GM19043 (cell line): Measurements from ENCODE around the gene NLRP12.
"Not testable (repeated sequence)": the region's sequence is repeated elsewhere in the genome, so short reads cannot be mapped to it uniquely, and the experiment has no call there.

Experiments
- ATAC-seq: cut with Tn5 transposase; IDR thresholded peaks from one replicate; pipeline ENCODE4 v1.9.1; 2021; ENCODE audit warnings: low read depth; ENCODE audit not compliant: unreplicated experiment

NLRP12 gene

DNA sequence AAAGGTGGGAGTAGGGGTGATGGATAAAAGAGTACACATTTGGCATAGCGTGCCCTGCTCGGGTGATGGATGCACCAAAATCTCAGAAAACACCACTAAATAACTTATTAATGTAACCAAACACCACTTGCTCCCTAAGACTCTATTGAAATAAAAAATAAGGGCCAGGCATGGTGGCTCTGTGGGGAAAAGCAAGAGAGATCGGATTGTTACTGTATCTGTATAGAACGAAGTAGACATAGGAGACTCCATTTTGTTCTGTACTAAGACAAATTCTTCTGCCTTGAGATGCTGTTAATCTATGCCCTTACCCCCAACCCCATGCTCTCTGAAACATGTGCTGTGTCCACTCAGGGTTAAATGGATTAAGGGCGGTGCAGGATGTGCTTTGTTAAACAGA is 14.3 kb upstream of the NLRP12 start:
- ATAC-seq = not testable (repeated sequence)

DNA sequence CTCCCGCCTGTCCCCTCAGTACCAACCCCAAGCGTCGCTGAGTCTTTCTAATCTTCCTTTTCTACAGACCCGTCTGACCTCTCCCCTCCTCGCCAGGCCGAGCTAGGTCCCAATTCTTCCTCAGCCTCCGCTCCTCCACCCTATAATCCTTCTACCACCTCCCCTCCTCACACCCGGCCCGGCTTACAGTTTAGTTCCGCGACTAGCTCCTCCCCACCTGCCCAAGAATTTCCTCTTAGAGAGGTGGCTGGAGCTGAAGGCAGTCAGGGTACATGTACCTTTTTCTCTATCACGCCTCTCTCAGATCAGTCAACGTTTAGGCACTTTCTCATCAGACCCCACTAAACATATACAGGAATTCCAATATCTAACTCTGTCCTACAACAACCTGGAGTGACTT is 8.7 kb upstream of the NLRP12 start:
- ATAC-seq = not testable (repeated sequence)

DNA sequence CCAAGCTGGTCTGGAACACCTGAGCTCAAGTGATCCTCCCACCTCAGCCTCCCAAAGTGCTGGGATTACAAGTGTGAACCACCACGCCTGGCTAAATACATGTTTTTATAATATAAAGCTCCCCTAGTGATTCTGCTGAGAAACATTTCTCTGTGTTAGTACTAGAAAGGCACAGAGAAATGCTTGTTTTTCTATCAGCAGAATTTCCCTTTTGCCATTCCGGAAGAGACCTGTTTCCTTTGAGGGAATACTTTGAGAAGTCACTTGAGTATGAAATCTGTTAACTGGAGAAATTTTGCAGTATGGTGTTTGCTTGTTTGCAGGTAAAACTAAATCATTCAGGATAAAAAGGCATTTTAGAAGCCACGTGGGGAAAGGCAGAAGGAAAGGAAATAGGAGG is 4.4 kb upstream of the NLRP12 start:
- ATAC-seq = no peak

DNA sequence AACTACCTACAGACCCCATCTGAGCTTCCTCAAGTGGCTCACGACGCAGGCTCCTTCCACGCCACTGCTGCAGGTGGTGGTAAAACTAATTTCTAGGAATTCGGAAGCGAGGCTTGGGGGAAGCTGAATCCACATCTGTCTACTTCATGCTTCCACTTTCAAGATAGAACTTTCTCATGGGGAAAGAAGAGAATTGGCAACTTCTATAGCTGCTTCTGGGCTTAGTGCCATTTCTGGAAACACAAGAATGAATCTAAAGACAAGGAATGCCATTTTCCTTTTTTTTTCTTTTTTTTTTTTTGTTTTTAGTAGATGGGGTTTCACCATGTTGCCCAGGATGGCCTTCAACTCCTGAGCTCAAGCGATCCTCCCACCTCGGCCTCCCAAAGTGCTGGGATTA is 2.8 kb upstream of the NLRP12 start:
- no peak for ATAC-seq

DNA sequence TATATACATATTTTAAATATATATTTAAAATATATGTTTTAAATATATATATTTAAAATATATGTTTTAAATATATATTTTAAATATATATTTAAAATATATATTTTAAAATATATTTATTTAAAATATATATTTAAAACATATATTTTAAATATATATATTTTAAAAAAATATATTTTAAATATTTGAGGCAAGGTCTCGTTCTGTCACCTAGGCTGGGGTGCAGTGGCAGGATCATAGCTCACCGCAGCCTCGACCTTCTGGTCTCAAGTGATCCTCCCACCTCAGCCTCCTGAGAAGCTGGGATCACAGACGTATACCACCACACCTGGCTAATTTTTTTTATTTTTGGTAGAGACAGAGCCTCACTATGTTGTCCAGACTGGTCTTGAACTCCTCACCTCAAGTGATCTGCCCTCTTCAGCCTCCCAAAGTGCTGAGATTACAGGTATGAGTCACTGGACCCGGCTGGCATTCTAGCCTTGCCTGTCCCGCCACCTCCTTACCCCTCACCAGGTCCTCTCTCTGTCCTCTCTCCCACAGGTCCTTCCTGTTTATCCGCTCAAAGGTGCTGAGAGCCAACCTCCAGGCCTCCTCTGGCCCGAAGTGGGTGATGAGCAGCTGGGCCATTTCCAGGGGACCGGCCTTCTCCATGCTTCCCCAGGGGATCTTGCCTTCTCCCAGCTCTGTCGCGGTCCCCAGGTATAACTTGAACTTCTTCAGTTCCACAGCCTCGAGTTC is 564 bp downstream of the NLRP12 start:
- no peak for ATAC-seq

DNA sequence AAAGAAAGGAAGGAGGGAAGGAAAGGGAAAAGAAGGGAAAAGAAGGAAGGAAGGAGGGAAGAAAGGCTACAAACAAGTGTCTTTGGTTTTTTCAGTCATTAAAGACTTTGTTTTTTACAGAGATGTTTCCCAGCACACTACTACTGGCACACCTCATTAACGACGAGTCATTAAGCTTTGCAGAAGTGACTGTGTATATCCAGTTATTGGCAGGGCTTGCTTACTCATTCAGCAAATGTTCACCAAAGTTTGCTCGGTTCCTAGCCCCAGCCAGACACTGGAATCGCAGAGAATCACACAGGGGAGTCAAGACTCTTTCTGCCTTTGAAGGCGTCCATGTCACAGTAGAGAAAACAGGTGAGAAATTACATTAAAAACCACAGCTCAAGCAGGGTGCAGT is 4.3 kb downstream of the NLRP12 start:
- no peak for ATAC-seq

DNA sequence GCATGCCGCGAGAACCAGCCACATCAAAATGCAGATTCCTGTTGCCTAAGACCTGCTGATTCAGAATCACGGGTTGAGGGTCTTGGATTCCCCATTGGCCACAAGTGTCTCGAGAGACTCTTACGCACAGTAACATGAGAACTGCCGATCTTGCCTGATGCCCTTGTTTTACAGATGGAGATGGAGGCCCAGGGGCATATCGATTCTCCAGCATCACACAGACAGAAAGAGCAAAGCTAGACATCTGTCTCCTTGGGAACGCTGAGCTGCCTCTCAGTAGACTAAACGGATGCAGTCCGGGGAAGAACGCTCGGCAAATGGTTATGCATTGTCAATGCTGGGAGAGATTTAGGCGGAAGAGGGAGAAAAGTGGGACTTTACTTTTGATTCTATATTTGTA is 5.4 kb downstream of the NLRP12 start:
- no peak for ATAC-seq

DNA sequence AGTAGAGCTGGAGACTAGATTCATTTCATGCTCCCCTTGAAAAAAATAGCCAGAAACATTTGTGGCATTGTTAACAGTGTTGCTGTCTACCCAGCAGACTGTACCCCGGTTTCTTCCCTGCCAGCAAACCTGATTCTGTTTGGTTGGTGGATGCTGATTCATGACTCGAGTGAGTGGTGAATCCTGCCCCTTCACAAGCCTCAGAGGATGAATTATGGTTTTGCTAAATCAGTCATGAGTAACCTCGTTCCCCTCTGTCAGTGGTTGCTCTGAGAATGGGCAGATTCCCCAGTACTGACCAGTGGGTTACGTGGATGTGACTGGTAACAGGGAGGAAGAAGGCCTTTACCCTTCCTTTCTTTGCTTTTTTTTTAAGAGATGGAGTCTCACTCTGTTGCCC is 10.1 kb downstream of the NLRP12 start:
- ATAC-seq = no peak

DNA sequence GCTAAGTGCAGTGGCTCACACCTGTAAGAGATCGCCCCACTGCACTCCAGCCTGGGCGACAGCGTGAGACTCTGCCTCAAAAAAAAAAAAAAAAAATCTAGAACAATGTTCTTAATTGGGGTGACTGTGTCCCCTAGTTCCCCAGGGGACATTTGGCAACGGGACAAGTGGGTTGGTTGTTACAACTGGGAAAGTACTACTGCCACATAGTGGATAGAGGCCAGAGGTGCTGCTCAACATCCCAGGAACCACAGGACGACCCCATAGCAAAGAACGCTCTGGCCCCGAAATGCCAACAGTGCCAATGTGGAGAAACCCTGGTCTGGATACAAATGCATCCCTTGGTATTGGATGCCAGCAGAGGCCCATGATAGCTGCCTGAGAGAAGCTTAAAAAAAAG is 11.8 kb downstream of the NLRP12 start:
- no peak for ATAC-seq

DNA sequence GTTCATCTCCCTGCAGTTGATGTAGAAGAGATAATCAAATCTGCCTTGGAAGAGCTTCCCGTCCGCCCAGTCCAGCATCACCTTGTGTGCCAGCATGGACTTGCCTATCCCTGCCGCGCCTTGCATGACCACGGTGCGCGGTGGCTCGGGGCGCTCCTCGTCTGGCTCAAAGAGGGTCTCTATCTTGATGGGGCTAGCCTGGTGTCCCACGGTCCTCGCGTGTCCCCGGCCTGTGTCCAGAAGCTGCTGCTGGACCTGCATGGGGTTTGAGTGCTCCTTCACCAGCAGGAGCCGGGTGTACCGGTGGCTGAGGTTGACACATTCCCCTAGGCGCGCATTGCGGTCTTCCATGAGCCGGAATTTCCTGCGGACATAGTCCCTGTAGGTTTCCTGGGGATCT is 13.2 kb downstream of the NLRP12 start:
- no peak for ATAC-seq

DNA sequence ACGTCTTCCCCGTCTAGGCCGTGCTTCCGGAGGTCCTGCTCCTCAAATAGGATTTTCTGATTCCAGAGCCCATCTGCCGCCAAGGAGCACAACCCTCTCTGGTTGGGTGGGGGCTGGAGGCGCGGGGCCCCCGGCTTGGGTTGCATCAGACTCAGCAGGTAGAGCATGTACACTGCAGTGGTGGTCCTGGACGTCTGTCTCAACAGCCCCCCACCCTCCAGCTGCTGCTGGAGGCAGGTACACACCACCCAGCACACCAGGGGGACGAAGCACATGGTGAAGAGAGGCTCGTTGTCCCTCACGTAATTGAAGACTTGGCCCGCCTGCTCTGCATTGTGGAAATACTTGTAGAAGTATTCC is 13.9 kb downstream of the NLRP12 start:
- no peak for ATAC-seq

DNA sequence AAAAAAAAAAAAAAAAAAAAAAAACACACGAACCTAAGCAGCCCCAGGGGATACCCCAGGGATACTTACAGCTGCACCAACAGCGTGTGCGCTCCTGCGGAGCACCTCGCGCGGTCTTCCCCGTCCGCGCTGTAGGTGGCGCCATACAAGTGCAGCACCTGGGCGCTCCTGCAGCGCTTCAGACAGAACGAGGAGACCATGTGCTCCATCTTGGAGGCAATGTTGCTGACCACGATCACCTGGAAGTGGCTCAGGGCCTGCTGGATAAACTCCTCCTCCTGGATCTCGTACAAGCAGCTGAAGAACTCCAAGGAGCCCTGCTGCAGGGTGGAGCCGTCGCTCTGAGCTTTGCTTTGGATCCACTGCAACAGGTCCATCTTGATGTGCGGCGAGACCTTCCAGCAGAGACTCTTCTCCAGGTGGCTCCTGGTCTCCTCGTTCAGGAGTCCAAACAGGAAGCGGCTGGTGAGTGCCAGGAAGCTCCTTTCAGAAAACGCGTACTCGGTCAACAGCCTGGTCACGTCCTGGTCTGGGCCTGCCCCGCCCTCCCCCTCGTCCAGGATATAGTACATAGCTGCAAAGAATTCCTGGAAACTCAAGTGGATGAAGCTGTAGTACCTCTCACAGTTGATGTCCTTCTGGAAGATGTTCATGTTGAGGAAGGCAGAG is 14.5 kb downstream of the NLRP12 start:
- ATAC-seq = no peak

DNA sequence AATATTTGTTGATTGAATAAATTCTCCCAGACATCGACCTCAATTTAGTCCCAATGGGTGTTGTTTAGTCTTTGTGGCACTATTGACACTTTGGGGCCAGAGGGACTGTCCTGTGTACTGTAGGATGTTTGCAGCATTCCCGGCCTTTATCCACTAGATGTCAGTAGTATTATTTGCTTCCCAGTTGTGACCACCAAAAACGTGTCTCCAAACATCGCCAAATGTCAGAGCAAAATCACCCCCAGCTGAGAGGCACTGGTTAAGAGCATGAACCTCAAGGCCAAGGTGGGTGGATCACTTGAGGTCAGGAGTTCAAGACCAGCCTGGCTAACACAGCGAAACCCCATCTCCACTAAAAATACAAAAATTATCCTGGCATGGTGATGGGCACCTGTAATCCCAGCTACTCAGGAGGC is 15.4 kb downstream of the NLRP12 start:
- ATAC-seq = no peak

DNA sequence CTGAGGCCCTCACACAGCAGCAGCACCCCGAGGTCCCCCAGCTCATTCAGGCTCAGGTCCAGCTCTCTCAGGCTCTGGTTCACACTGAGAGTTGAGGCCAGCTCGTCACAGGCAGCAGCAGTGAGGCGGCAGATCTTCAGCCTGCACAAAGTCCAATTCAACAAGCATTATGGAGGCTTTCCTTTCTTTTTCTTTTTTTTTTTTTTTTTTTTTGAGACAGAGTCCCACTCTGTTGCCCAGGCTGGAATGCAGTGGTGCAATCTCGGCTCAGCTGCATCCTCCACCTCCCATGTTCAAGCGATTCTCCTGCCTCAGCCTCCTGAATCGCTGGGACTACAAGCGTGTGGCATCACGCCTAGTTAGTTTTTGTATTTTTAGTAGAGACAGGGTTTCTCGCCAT is 22.9 kb downstream of the NLRP12 start:
- no peak for ATAC-seq

DNA sequence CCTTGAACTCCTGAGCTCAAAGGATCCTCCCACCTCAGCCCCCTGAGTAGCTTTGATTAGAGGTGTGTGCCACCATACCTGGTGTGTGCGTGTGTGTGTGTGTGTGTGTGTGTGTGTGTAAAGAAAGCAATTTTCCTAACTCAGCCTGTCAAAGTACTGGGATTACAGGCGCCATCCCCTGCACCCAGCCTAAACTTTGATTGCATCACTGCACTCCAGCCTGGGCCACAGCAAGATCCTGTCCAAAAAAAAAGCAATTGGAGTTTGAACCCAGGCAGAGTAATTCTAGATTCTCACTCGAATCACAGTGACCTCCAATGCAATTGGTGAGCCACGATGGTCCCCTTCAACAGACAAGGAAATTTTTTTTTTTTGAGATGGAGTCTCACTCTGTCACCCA is 29.1 kb downstream of the NLRP12 start:
- ATAC-seq = no peak

DNA sequence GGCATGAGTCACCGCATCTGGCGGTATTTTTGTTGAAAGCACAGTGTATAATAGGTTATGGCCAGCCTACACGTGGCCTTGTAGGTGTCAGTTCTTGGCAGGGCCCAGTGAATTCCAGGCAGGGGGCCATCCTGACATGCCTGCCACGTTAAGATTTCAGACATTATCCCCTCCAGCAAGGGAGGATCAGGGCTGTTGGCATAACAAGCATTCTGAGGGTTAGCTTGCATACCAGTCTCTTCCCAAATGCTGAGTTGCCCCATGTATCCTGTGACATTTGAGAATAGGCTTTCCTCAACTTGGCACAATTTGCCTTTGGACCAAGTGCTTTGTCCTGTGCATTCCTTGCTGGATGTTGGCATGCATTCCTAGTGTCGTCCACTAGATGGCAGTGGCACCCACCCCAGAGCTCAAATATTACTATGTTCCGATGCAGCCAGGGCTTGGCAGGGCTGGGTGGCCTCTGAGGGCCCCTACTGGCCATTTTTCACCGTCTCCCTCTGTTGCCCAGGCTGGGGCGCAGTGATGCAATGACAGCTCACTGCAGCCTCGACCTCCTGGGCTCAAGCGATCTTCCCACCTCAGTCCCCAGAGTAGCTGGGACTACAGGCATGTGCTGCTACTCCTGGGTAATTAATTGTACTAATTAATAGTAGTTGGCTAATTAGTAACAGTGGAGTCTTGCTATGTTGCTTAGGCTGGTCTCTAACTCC is 31.2 kb downstream of the NLRP12 start:
- no peak for ATAC-seq

DNA sequence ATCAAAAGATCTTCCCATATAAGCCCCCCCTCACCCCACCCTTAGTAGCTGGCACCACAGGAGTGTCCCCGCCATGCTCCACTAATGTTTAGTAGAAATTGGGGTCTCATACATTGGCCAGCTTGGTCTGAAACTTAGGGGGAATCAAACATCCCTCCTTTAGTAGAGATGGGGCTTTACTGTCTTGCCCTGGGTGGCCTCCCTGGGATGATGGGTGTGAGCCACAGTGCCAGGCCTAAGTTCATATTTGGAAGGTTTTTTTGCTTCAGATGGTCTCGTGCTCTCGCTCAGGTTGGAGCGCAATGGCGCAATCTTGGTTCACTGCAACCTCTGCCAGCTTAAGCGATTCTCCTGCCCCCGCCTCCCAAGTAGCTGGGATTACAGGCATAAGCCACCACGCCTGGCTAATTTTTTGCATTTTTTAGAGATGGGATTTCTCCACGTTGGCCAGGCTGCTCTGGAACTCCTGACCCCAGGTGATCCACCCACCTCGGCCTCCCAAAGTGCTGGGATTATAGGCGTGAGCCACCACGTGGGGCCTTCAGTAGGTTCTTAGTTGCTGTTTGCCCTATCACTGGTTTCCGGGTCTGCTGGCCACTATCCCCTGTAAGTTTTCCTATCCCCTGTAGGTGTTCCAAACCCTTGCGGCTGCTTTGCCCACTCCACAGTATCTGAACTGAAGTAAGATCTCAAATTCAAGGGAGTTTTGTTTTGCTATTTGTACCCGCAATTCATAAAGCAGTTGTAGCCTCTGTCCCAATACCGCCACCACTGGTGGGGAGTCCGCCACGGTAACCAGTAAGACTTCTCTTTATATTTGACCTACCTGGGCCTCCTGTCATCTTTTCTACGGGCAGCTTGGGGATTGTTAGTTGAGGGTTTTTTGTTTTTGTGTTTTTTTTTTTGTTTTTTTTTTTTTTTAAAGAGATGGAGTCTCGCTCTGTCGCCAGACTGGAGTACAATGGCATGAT is 34.1 kb downstream of the NLRP12 start:
- ATAC-seq = no peak

DNA sequence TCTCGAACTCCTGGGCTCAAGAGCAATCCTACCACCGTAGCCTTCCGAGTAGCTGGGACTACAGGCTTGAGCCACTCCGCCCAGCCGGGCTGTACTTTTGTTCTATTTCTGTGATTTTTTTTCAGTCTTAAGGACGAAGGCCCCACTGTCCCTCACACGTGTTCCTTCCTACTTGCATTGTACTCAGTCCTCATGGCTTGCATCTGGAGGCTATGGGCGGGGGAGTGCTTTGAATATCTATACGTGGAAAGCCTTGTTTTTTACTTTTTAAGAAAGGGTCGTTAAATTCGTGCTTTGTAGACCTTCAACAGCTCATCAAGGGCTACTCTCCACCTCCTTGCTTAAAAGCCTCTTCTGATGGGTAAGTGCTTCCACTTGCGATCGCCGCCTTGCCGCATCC is 36.8 kb downstream of the NLRP12 start:
- ATAC-seq = no peak

DNA sequence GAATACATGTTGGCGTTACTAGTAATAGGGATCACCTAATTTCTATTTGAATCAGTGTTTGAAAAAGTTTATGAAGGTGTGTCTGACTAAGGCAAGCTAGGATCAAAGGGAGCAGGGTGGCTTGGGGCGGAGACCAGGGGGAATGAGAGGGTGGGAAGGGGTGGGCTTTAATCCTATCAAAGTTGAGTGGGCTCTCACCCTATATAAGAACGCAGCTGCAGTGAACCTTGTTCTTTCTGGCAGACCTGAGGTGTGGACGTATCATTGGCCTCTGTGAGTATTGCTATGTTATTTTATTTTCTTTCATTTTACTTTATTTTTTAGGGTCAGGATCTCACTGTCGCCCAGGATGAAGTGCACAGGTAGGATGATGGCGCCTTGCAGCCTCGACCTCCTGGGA is 37.4 kb downstream of the NLRP12 start:
- no peak for ATAC-seq

DNA sequence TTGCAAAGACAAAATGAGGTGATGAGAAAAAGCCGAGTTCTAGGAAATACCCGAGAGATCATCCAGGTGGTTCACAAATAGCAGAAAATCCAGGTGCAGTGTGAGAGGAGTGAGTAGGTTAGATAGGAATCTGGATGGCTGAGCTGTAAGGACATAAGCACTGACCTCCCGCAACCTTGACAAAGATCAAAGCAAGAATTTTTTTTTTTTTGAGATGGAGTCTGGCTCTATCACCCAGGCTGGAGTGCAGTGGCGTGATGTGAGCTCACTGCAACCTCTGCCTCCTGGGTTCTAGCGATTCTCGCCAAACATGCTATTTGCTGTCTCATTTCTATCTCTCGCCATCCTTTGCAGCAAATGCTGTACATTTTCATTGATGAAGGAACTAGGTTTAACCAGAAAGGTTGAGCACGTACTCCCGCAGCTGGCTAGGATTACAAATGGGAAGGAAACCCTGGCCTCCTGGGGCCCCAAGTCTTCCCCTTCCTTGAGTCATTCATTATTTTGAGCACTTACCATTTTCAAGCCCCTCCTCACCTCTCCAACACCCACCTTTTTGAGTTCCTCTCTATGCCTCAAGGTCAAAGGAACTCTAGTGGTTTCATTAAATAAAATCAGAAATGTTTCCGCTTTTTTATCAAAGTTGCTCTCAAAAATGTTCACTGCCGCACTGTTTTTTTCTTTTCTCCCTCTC is 38.8 kb downstream of the NLRP12 start:
- no peak for ATAC-seq
